ENCODE measurements around the gene NF2.

NF2 gene

DNA sequence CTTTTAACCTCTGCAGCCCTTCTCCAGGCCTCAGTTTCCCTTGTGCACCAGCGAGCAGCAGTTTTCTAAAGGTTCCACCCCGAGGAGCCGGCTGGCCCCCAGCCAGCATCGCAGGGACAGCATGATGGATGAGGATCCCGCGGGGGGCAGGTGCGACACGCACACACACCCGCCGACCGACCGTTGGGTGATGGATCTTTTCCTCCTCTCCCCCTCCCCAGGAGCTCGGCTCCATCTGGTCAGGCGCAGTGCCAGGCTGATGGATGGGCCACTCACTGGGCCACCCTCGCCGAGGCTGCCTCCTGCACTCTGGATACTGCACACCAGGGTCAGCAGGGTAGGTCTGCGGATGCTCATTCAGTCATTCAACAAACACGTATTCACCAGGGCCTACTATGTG is 103.6 kb downstream of the NF2 start:
- TF ChIP-seq, protein P1, sequence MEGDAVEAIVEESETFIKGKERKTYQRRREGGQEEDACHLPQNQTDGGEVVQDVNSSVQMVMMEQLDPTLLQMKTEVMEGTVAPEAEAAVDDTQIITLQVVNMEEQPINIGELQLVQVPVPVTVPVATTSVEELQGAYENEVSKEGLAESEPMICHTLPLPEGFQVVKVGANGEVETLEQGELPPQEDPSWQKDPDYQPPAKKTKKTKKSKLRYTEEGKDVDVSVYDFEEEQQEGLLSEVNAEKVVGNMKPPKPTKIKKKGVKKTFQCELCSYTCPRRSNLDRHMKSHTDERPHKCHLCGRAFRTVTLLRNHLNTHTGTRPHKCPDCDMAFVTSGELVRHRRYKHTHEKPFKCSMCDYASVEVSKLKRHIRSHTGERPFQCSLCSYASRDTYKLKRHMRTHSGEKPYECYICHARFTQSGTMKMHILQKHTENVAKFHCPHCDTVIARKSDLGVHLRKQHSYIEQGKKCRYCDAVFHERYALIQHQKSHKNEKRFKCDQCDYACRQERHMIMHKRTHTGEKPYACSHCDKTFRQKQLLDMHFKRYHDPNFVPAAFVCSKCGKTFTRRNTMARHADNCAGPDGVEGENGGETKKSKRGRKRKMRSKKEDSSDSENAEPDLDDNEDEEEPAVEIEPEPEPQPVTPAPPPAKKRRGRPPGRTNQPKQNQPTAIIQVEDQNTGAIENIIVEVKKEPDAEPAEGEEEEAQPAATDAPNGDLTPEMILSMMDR (conservative IDR thresholded peaks at IDR 0.05; ENCODE audit: low read depth, low read length): no peak
- no peaks in the 10 kb centered on the region for H3K36me3 ChIP-seq (ENCODE audit: insufficient read depth)
- H3K4me3 ChIP-seq (IDR thresholded peaks at IDR 0.05; ENCODE audit: insufficient read depth, low read depth, low read length): no peak overlapping the region
- no peaks in the 10 kb centered on the region for H4K20me1 ChIP-seq (ENCODE audit: insufficient read depth)
- H3K27ac ChIP-seq: no peak overlapping the region
- H2AFZ ChIP-seq (ENCODE audit: low read depth): no peak overlapping the region
- H3K9ac ChIP-seq: no peak overlapping the region
- no peaks in the 10 kb centered on the region for H3K4me1 ChIP-seq (ENCODE audit: low read depth, poor library complexity, severe bottlenecking)
- H3K4me2 ChIP-seq: no peak overlapping the region
- no peaks in the 10 kb centered on the region for H3K79me2 ChIP-seq (ENCODE audit: insufficient read depth, low read depth)
- H3K27me3 ChIP-seq (ENCODE audit: insufficient read depth, low read depth): peaks cover 6% of the 10 kb centered on the region; the same call in 1 of the 2 replicates

DNA sequence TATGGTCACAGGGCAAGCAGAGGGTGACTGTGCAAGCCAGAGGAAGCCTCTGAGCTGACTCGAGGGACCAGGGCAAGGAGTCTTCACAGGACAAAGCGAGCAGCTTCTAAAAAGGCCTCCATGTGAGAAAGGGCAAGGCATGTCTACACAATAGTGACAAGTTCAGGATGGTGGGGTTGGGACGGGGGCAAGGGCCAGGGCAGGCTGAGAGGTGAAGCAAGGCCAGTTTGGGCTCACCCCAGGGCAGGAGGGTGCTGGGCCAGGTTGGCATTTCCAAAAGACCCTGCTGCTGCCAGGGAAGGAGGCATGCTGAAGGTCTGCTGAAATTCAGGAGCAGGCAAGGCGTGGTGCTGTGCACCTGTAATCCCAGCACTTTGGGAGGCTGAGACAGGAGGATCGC is 104.0 kb downstream of the NF2 start:
- Histone ChIP-seq H3K79me2 (ENCODE audit: insufficient read depth, low read depth) (no peaks in the 10 kb centered on the region), H3K36me3 (ENCODE audit: insufficient read depth) (no peaks in the 10 kb centered on the region), H2AFZ (ENCODE audit: low read depth) (no peak overlapping the region), H3K4me1 (ENCODE audit: low read depth, poor library complexity, severe bottlenecking) (no peaks in the 10 kb centered on the region), H3K4me3 (IDR thresholded peaks at IDR 0.05; ENCODE audit: insufficient read depth, low read depth, low read length) (no peak overlapping the region), H3K4me2 (no peak overlapping the region), H4K20me1 (ENCODE audit: insufficient read depth) (no peaks in the 10 kb centered on the region), H3K9ac (no peak overlapping the region), H3K27ac (no peak overlapping the region), H3K27me3 (ENCODE audit: insufficient read depth, low read depth) (peaks cover 6% of the 10 kb centered on the region; the same call in 1 of the 2 replicates)
- TF ChIP-seq, protein P1 (conservative IDR thresholded peaks at IDR 0.05; ENCODE audit: low read depth, low read length): no peak

DNA sequence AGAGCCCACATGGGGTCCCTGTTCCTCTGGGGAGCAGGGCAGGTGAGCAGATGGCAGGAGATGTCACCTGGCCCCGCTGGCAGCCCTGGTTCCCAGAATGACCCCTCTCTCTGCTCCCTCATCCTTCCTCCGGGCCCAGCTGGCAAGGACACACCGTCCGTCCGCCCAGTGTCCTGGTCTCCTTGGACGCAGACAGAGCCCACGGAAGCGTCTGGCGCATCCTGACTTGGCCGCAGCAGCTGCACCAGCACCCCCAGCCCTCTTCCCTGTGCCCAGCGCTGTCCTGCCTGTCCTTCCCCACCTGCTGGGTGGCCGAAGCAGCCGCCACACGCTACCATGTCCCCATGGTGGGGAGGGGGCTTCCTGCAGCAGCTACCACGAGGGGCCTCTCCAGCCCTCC is 106.8 kb downstream of the NF2 start:
- peaks cover 27% of the 10 kb centered on the region; the same call in 1 of the 2 replicates for H3K27me3 ChIP-seq (ENCODE audit: insufficient read depth, low read depth)
- no peak overlapping the region for H3K4me2 ChIP-seq
- no peaks in the 10 kb centered on the region for H3K4me1 ChIP-seq (ENCODE audit: low read depth, poor library complexity, severe bottlenecking)
- TF ChIP-seq, protein P1 (conservative IDR thresholded peaks at IDR 0.05; ENCODE audit: low read depth, low read length): no peak
- H2AFZ ChIP-seq (ENCODE audit: low read depth): no peak overlapping the region
- H3K4me3 ChIP-seq (IDR thresholded peaks at IDR 0.05; ENCODE audit: insufficient read depth, low read depth, low read length): no peak overlapping the region
- no peak overlapping the region for H3K9ac ChIP-seq
- no peak overlapping the region for H3K27ac ChIP-seq
- no peaks in the 10 kb centered on the region for H4K20me1 ChIP-seq (ENCODE audit: insufficient read depth)
- H3K79me2 ChIP-seq (ENCODE audit: insufficient read depth, low read depth): no peaks in the 10 kb centered on the region
- H3K36me3 ChIP-seq (ENCODE audit: insufficient read depth): no peaks in the 10 kb centered on the region

DNA sequence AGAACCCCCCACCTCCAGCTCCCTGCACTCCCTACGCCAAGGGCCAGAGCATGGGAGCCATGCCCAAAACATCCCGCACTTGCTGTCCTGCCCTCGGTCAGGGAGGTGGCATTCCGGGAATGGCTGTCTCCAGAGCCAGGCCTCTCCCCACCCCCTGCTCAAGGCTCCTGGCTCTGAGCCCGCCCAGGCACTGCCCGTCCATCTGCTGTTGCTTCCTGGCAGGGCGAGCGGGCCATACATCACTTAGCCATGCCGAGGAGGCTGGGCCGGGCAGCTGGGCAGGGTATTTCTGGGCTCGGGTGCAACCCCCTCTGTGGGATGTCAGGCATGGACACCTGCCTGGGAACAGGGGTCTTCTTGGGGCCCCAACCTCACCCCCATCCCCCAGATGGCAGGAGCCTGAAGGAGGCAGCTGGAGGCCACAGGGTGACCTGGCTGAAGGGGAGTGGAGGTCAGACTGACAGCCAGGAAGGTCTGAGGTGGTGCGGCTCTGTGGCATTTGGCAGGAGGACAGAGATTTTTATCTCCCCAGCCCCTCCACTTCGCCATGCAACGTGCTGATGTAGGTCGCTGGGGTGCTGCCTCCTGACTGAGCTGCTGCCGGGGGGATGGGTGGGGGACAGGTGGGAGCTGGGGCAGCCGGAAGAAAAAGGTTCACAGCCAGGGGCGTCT is 107.6 kb downstream of the NF2 start:
- no peaks in the 10 kb centered on the region for H3K36me3 ChIP-seq (ENCODE audit: insufficient read depth)
- H3K79me2 ChIP-seq (ENCODE audit: insufficient read depth, low read depth): no peaks in the 10 kb centered on the region
- no peak overlapping the region for H3K27ac ChIP-seq
- TF ChIP-seq, protein P1 (conservative IDR thresholded peaks at IDR 0.05; ENCODE audit: low read depth, low read length): no peak
- H3K4me1 ChIP-seq (ENCODE audit: low read depth, poor library complexity, severe bottlenecking): no peaks in the 10 kb centered on the region
- H3K27me3 ChIP-seq (ENCODE audit: insufficient read depth, low read depth): peaks cover 29% of the 10 kb centered on the region; the same call in 1 of the 2 replicates
- H3K9ac ChIP-seq: no peak overlapping the region
- no peaks in the 10 kb centered on the region for H4K20me1 ChIP-seq (ENCODE audit: insufficient read depth)
- no peak overlapping the region for H2AFZ ChIP-seq (ENCODE audit: low read depth)
- H3K4me3 ChIP-seq (IDR thresholded peaks at IDR 0.05; ENCODE audit: insufficient read depth, low read depth, low read length): no peak overlapping the region
- H3K4me2 ChIP-seq: no peak overlapping the region

Data from KMS-11 (cell line).